Measurements from ENCODE around the gene AGA. TPM values are rescaled to one million over a fixed set of nuclear protein-coding genes. Genes with fewer than 3 reads are reported as not detected.

Gene AGA
- 20.7 and 21.4 TPM in 2 replicates for total RNA-seq

- intact Hi-C loops (cut with micrococcal nuclease): loop anchor here (1.0 to 10.0 kb wide), 10 partner anchors 40 to 1247 kb away; partner anchors contain the start of genes NEIL3, SPATA4 and SPCS3
These were observed at the start of gene AGA for GRCh38 chr4:177441803-177442622. TSS of gene AGA (minus strand) at chr4:177442437. CDS start at chr4:177442375, 62 bp downstream.

GRCh38 chr4:177492022-177492421, 49.8 kb upstream of the AGA start:
- intact Hi-C loops (cut with micrococcal nuclease): no loop called here

- intact Hi-C loops (cut with micrococcal nuclease): no loop called here
These were observed 48.5 kb upstream of the AGA start for GRCh38 chr4:177490769-177491168.

GRCh38 chr4:177489471-177490246, 47.4 kb upstream of the AGA start:
- intact Hi-C loops (cut with micrococcal nuclease): no loop called here

GRCh38 chr4:177487977-177488376, 45.7 kb upstream of the AGA start:
- intact Hi-C loops (cut with micrococcal nuclease): no loop called here

DNA sequence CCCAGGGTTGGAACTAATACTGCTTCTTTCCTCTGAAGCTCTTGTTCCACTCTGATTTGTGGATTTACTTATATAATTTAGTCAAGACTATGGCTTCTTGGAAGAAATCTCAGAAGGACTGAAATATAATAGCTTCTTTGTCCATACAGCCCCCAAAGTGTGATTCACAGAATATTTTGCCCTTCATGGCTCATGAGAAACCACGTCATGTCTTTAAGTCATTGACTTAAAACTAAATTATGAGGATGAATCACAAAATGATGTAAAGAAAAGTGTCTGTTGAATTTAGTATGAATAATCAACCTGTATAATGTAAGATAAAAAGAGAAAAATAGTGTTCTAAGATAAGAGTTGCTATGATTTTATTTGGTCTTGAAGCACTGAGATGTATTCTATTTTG, 43.3 kb upstream of the AGA start:
- intact Hi-C loops (cut with micrococcal nuclease): no loop called here

DNA sequence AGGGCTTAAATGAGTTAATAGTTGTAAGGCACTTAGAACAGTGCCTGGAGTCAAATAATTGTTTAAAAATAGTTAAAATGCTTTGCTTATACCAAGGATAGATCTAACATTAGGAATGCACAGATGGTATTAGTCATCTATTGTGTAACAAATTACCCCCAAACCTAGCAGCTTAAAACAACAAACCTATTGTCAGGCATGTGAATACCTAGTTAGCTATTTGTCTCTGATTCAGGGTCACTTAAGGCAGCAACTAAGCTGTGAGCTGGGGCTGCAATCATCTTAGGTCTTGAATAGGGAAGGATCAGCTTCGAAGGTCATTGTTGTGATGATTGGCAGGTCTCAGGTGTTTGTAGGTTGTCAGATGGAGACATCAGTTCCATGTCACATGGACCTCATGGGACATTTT, 42.4 kb upstream of the AGA start:
- intact Hi-C loops (cut with micrococcal nuclease): no loop called here

GRCh38 chr4:177483760-177484159, 41.5 kb upstream of the AGA start:
- intact Hi-C loops (cut with micrococcal nuclease): no loop called here

DNA sequence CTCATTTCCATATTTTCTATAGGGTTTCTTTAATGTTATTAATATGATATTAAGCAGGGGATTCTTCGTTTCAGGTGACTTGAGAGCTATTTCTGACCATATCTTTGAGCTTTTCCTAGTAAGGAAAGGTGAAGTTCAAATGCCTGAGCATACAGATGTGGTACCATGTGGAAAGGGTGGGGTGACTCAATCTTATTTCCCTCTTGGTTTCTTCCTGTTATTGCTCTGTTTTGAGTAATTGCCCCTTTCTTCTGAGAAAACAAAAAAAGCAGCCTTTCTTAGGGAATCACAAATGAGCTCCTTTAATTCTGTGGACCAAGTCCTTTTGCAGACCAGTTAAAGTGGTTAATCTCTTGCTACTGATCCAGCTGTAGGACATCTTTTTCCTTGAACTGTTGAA, 41.0 kb upstream of the AGA start:
- intact Hi-C loops (cut with micrococcal nuclease): no loop called here

GRCh38 chr4:177482367-177482766, 40.1 kb upstream of the AGA start:
- intact Hi-C loops (cut with micrococcal nuclease): no loop called here

- intact Hi-C loops (cut with micrococcal nuclease): no loop called here
These were observed 38.6 kb upstream of the AGA start for GRCh38 chr4:177480795-177481194.

- intact Hi-C loops (cut with micrococcal nuclease): no loop called here
These were observed 36.8 kb upstream of the AGA start for GRCh38 chr4:177479063-177479462.

GRCh38 chr4:177478496-177478895, 36.3 kb upstream of the AGA start:
- intact Hi-C loops (cut with micrococcal nuclease): no loop called here

DNA sequence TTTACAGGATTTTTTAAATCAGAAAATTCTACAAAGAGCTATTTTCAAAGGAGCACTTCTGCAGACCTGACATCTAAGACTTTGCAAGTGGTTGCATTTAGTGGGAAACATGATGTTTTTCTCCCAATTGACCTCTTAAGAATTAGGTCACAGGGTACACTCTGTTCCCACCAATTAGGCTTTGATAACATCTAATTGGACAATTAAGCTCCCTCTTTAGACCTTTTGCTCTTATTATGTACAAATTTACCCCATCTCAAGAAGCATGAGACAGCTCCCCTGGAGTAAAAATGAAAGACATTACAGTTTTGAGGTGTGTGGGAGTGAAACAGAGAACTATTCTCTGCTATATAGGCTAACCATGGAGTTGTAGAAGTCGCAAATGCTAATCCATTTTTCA, 31.8 kb upstream of the AGA start:
- intact Hi-C loops (cut with micrococcal nuclease): no loop called here

DNA sequence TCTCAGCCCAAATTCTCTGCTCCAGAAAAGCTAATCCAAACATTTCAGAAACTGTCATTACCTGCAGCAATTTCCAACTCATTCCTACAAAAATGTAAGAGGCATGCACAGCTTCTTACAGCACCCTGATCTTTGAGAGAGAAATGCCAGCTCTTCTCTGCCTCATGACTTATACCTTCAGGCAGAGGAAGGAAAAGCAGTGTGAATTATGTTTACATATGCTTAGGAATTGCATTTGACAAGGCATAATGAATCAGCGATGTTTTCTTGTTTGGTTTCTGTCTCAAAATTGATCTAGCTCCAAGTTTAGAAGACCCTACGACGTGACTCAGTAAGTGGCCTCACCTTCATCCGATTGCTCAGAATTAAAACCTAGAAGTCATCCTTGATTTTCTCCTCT, 21.8 kb upstream of the AGA start:
- intact Hi-C loops (cut with micrococcal nuclease): no loop called here

DNA sequence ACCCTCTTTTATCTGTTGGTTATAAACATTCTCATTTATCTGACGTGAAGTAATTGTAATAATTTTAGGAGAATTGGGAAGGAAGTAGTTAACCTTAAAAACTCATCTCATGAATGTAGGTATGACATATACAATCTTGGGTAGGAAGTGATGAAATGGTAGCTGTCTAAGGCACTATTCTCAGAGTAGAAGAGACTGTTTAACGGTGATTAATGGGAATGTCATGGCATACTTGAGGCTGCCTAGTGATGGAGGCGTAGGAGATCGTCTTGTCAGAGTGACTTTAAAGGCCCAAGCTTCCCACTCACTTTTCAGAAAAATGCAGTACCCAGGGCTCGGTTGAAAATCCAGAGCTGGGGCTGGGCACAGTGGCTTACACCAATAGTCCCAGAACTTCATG, 19.4 kb upstream of the AGA start:
- intact Hi-C loops (cut with micrococcal nuclease): no loop called here

- intact Hi-C loops (cut with micrococcal nuclease): no loop called here
These were observed 18.2 kb upstream of the AGA start for GRCh38 chr4:177460460-177460859.

DNA sequence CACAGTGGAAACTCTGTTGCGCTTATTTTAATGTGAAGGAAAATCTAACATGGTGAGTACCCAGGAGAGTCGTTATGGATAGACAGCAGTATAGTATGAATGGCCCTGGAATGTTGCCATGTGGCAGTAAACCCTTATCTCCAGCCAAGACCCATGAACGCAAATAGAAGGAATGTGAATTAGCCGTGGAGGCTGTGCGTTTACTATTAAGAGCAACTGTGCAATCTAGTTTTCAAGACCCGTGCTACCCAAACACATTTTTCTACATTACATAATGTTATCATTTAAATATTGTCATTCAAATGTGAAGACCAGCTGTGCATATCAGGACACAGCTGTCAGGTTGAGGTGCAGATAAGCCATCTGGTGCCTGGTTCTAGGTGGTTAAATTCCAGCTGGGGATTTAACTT, 13.3 kb upstream of the AGA start:
- intact Hi-C loops (cut with micrococcal nuclease): no loop called here

DNA sequence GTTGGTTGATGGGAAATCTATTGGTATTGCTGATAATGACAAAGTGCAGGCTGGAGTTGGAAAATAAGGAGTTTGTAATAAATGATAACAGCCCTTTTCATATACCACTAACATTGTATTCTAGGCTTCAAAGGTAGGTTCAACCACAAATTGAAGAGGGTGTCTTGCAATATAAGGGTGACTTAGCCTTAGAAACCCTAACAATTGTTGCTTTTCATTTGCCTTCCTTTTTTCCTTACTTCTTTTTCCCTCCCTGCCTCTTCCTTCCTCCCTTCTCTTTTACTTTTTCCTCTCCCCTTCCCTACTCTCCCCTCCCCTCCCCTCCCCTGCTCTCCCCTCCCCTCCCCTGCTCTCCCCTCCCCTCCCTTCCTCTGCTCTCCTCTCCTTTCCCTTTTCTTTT, 10.9 kb upstream of the AGA start:
- intact Hi-C loops (cut with micrococcal nuclease): no loop called here

DNA sequence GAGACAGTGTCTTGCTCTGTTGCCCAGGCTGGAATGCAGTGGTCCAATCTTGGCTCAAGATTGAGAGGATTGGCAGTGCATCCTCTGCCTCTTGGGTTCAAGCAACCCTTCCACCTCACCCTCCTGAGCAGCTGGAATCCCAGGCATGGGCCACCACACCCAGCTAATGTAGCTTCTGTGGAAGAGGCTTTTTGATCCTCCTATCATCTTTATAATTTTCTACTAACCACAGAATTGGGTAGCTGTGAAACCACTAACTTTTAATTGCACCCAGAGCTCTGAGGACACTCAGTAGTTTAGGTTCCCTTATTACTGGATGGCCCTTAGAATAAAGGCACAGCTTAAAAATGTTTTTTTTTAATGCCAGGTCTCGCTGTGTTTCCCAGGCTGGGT, 8.9 kb upstream of the AGA start:
- intact Hi-C loops (cut with micrococcal nuclease): no loop called here

DNA sequence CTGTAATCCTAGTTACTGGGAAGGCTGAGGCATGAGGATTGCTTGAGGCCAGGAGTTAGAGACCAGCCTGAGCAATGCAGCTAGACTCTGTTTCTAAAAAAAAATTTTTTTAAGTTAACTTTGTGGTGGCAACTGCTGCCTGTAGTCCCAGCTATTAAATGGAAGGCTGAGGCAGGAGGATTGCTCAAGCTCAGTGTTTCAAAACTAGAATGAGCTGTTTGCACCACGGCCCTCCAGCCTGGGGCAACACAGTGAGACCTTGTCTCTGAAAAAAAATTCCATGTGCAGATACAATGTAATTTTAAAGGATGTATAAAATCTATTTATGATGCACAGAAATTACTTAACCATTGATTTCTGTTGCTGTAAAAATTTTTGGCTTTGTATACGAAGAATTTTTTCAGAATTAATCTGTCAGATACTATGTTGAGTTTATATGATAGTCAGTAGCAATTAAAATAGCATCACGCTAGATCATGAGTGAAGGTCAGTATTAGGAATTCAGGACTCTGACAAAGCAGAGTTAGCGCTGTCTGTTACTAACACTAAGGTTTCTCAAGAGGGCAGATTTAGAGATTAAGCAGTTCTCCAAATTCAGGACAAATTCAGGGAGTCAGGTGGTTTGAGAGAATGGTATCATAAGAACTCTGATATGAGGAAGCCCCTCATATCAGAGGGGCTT, 8.3 kb upstream of the AGA start:
- intact Hi-C loops (cut with micrococcal nuclease): no loop called here

- intact Hi-C loops (cut with micrococcal nuclease): loop anchor here (10.0 kb wide), 1 partner anchor 306 kb away; no protein-coding TSS in a partner anchor
These were observed 6.6 kb upstream of the AGA start for GRCh38 chr4:177448850-177449249.

All from T-helper 1 cell treated with Interleukin-12 subunit alpha and Interleukin-12 subunit beta and Interleukin-4 antibody, amounts not matched to agents 30 ng/mL and 1 ng/mL, for 36 hours (primary cell).